ENCODE results near the gene EVC2. TPM values are rescaled to one million over a fixed set of nuclear protein-coding genes. Genes with fewer than 3 reads are reported as not detected.
A peak's percentile ranks its signal among the peaks of the same experiment; 100 is the strongest.

EVC2 gene
- total and polyA plus RNA-seq, 2 of the 13 experiments (the other 11 are each of a cell fraction or from before 2014, with no cell fraction given), result not detected

DNA sequence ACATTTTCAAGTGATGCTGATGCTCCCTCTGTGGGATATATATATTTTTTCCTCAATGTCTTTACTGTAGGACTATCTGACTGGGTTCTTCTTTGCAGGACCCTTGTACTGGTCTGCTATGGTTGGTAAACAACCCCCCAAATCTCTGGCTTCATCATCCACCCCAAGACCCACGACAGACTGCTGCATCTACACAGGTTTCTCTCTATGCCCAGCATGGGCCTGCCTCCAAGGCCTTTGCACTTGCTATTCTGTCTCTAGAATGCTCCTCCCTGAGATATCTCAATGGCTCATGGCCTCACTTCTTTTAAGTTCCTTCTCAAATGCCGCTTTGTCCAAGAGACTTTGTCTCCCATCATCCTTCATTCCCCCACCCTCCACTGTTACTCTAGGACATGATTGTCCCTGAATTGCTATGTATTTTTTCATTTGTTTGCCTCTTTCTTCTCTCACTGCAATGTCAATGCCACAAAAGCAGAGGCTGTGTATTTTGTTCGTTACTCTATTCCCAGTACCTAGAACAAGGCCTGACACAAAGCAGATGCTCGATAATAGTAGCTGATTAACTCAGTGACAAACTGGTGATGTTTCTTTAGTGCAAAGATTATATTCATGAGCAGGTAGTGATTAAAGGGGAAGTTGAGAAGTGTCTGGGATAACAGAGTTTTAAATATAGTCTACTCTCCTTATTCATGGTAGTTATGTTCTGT lies 9.2 kb upstream of the EVC2 start (continued):
- TF ChIP-seq, protein P1, sequence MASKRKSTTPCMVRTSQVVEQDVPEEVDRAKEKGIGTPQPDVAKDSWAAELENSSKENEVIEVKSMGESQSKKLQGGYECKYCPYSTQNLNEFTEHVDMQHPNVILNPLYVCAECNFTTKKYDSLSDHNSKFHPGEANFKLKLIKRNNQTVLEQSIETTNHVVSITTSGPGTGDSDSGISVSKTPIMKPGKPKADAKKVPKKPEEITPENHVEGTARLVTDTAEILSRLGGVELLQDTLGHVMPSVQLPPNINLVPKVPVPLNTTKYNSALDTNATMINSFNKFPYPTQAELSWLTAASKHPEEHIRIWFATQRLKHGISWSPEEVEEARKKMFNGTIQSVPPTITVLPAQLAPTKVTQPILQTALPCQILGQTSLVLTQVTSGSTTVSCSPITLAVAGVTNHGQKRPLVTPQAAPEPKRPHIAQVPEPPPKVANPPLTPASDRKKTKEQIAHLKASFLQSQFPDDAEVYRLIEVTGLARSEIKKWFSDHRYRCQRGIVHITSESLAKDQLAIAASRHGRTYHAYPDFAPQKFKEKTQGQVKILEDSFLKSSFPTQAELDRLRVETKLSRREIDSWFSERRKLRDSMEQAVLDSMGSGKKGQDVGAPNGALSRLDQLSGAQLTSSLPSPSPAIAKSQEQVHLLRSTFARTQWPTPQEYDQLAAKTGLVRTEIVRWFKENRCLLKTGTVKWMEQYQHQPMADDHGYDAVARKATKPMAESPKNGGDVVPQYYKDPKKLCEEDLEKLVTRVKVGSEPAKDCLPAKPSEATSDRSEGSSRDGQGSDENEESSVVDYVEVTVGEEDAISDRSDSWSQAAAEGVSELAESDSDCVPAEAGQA (IDR thresholded peaks at IDR 0.05; ENCODE audit: low read depth), result no peak
- TF ChIP-seq, protein P1 (CRISPR knock-in tag; IDR thresholded peaks at IDR 0.05; ENCODE audit: borderline replicate concordance), result no peak
- TF ChIP-seq CBX1 (IDR thresholded peaks at IDR 0.05; ENCODE audit: low read depth) (no peak), NR1H2 (CRISPR knock-in tag; IDR thresholded peaks at IDR 0.05; ENCODE audit: borderline replicate concordance, low read depth) (no peak), GZF1 (CRISPR knock-in tag; IDR thresholded peaks at IDR 0.05) (no peak), SALL1 (CRISPR knock-in tag; IDR thresholded peaks at IDR 0.05) (peak; percentile 10; the same call in 1 of the 2 replicates), JDP2 (CRISPR knock-in tag; IDR thresholded peaks at IDR 0.05; ENCODE audit: borderline replicate concordance) (no peak), NFATC3 (CRISPR knock-in tag; IDR thresholded peaks at IDR 0.05) (no peak), ZNF549 (CRISPR knock-in tag; IDR thresholded peaks at IDR 0.05) (no peak), HOXA9 (CRISPR knock-in tag; IDR thresholded peaks at IDR 0.05; ENCODE audit: borderline replicate concordance) (no peak), FOXK1 (CRISPR knock-in tag; IDR thresholded peaks at IDR 0.05; ENCODE audit: borderline replicate concordance, low read depth) (0 out of 2 replicates have a peak, but pooled peaks have one; percentile 11), ARID5B (CRISPR knock-in tag; IDR thresholded peaks at IDR 0.05) (peak; percentile 38; the same call in 1 of the 2 replicates), RNF2 (conservative IDR thresholded peaks at IDR 0.05; ENCODE audit: low read depth) (no peak), ZMYM3 (CRISPR knock-in tag; IDR thresholded peaks at IDR 0.05) (no peak)
- TF ChIP-seq, protein P2, sequence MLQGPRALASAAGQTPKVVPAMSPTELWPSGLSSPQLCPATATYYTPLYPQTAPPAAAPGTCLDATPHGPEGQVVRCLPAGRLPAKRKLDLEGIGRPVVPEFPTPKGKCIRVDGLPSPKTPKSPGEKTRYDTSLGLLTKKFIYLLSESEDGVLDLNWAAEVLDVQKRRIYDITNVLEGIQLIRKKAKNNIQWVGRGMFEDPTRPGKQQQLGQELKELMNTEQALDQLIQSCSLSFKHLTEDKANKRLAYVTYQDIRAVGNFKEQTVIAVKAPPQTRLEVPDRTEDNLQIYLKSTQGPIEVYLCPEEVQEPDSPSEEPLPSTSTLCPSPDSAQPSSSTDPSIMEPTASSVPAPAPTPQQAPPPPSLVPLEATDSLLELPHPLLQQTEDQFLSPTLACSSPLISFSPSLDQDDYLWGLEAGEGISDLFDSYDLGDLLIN (CRISPR knock-in tag; IDR thresholded peaks at IDR 0.05; ENCODE audit: borderline replicate concordance), result no peak
- TF ChIP-seq, protein P3, sequence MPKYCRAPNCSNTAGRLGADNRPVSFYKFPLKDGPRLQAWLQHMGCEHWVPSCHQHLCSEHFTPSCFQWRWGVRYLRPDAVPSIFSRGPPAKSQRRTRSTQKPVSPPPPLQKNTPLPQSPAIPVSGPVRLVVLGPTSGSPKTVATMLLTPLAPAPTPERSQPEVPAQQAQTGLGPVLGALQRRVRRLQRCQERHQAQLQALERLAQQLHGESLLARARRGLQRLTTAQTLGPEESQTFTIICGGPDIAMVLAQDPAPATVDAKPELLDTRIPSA (CRISPR knock-in tag; IDR thresholded peaks at IDR 0.05; ENCODE audit: borderline replicate concordance), result no peak
- TF ChIP-seq, protein P4, sequence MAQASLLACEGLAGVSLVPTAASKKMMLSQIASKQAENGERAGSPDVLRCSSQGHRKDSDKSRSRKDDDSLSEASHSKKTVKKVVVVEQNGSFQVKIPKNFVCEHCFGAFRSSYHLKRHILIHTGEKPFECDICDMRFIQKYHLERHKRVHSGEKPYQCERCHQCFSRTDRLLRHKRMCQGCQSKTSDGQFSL (CRISPR knock-in tag; IDR thresholded peaks at IDR 0.05), result no peak
